ENCODE measurements around the gene ALCAM.

- no peak for TF ChIP-seq CTCF (conservative IDR thresholded peaks at IDR 0.05; ENCODE audit: low read depth, low read length)
- TF ChIP-seq EZH2 (IDR thresholded peaks at IDR 0.05; ENCODE audit: borderline replicate concordance, low read depth, low read length, poor library complexity, severe bottlenecking): no peak
These were observed 39.6 kb downstream of the ALCAM start for GRCh38 chr3:105406268-105406667.
